ENCODE measurements around the gene CUX1.

Gene CUX1

GRCh38 chr7:102152672-102153598 is 335.5 kb downstream of the CUX1 start (continued):
- TF ChIP-seq CSRNP3 (CRISPR knock-in tag; IDR thresholded peaks at IDR 0.05), result no peak
- TF ChIP-seq ZNF70 (CRISPR knock-in tag; IDR thresholded peaks at IDR 0.05), result no peak

DNA sequence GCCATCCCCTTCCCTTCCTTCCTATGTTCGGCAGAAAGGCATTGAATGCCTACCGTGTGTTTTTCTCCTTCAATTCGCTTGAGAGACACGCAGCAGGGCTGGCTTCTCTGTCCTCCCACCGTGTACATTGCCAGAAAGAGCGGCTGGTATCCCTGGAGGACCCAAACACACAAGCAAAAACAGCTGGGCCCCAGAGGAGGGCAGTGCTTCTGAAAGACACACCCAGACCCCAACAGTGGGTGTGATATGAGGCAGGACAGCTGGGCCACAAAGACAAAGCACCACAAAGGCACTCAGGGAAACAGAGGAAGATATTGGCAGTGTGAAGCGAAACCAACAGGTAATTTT is 336.1 kb downstream of the CUX1 start:
- TF ChIP-seq, protein P1, sequence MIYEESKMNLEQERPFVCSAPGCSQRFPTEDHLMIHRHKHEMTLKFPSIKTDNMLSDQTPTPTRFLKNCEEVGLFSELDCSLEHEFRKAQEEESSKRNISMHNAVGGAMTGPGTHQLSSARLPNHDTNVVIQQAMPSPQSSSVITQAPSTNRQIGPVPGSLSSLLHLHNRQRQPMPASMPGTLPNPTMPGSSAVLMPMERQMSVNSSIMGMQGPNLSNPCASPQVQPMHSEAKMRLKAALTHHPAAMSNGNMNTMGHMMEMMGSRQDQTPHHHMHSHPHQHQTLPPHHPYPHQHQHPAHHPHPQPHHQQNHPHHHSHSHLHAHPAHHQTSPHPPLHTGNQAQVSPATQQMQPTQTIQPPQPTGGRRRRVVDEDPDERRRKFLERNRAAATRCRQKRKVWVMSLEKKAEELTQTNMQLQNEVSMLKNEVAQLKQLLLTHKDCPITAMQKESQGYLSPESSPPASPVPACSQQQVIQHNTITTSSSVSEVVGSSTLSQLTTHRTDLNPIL (CRISPR knock-in tag; IDR thresholded peaks at IDR 0.05; ENCODE audit: low read depth), result no peak
- TF ChIP-seq SNAI2 (CRISPR knock-in tag; IDR thresholded peaks at IDR 0.05) (no peak), ZFP3 (CRISPR knock-in tag; IDR thresholded peaks at IDR 0.05) (no peak), TCF4 (CRISPR knock-in tag; IDR thresholded peaks at IDR 0.05; ENCODE audit: borderline replicate concordance) (no peak), CSRNP3 (CRISPR knock-in tag; IDR thresholded peaks at IDR 0.05) (no peak), ZNF565 (CRISPR knock-in tag; conservative IDR thresholded peaks at IDR 0.05; ENCODE audit: low read depth) (no peak), RARB (CRISPR knock-in tag; IDR thresholded peaks at IDR 0.05) (no peak), OSR1 (CRISPR knock-in tag; IDR thresholded peaks at IDR 0.05) (no peak), BACH2 (CRISPR knock-in tag; IDR thresholded peaks at IDR 0.05; ENCODE audit: borderline replicate concordance) (no peak)
- TF ChIP-seq, protein P2, sequence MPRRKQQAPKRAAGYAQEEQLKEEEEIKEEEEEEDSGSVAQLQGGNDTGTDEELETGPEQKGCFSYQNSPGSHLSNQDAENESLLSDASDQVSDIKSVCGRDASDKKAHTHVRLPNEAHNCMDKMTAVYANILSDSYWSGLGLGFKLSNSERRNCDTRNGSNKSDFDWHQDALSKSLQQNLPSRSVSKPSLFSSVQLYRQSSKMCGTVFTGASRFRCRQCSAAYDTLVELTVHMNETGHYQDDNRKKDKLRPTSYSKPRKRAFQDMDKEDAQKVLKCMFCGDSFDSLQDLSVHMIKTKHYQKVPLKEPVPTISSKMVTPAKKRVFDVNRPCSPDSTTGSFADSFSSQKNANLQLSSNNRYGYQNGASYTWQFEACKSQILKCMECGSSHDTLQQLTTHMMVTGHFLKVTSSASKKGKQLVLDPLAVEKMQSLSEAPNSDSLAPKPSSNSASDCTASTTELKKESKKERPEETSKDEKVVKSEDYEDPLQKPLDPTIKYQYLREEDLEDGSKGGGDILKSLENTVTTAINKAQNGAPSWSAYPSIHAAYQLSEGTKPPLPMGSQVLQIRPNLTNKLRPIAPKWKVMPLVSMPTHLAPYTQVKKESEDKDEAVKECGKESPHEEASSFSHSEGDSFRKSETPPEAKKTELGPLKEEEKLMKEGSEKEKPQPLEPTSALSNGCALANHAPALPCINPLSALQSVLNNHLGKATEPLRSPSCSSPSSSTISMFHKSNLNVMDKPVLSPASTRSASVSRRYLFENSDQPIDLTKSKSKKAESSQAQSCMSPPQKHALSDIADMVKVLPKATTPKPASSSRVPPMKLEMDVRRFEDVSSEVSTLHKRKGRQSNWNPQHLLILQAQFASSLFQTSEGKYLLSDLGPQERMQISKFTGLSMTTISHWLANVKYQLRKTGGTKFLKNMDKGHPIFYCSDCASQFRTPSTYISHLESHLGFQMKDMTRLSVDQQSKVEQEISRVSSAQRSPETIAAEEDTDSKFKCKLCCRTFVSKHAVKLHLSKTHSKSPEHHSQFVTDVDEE (CRISPR knock-in tag; IDR thresholded peaks at IDR 0.05), result no peak

GRCh38 chr7:102154425-102154824 is 337.0 kb downstream of the CUX1 start:
- ATAC-seq, result no peak
- TF ChIP-seq POU6F1 (CRISPR knock-in tag; IDR thresholded peaks at IDR 0.05; ENCODE audit: borderline replicate concordance, low read depth) (no peak), OSR1 (CRISPR knock-in tag; IDR thresholded peaks at IDR 0.05) (no peak), BACH2 (CRISPR knock-in tag; IDR thresholded peaks at IDR 0.05; ENCODE audit: borderline replicate concordance) (no peak), ZNF8 (CRISPR knock-in tag; IDR thresholded peaks at IDR 0.05) (no peak), TCF4 (CRISPR knock-in tag; IDR thresholded peaks at IDR 0.05; ENCODE audit: borderline replicate concordance) (no peak), ISL1 (CRISPR knock-in tag; IDR thresholded peaks at IDR 0.05) (no peak), ARNTL (CRISPR knock-in tag; IDR thresholded peaks at IDR 0.05; ENCODE audit: borderline replicate concordance, low read depth) (no peak), RARB (CRISPR knock-in tag; IDR thresholded peaks at IDR 0.05) (no peak), PATZ1 (CRISPR knock-in tag; IDR thresholded peaks at IDR 0.05; ENCODE audit: borderline replicate concordance) (no peak), ZC3H10 (CRISPR knock-in tag; IDR thresholded peaks at IDR 0.05) (no peak), CSRNP3 (CRISPR knock-in tag; IDR thresholded peaks at IDR 0.05) (no peak), PPARA (CRISPR knock-in tag; IDR thresholded peaks at IDR 0.05; ENCODE audit: borderline replicate concordance) (no peak), ZFP3 (CRISPR knock-in tag; IDR thresholded peaks at IDR 0.05) (no peak), GLIS3 (CRISPR knock-in tag; IDR thresholded peaks at IDR 0.05) (no peak), ZNF565 (CRISPR knock-in tag; conservative IDR thresholded peaks at IDR 0.05; ENCODE audit: low read depth) (no peak), TOX (CRISPR knock-in tag; IDR thresholded peaks at IDR 0.05; ENCODE audit: borderline replicate concordance) (no peak)
- TF ChIP-seq, protein P1 (CRISPR knock-in tag; IDR thresholded peaks at IDR 0.05; ENCODE audit: low read depth), result no peak

More for the DNA sequence above, 336.1 kb downstream of the CUX1 start:
- no peak for ATAC-seq

Data from SK-N-SH treated with all-trans-retinoic acid at 6 μM for 48 hours (cell line).